Fibroblast of mammary gland (primary cell): ENCODE results near the gene ANKRD24.
"Not testable (repeated sequence)": the region's sequence is repeated elsewhere in the genome, so short reads cannot be mapped to it uniquely, and the experiment has no call there.

Experiments
- DNase-seq: peaks from one replicate; pipeline ENCODE4 v3.0.0-alpha.2; 2010; ENCODE audit warnings: low read depth
- H3K4me3 ChIP-seq: 2 replicates; pipeline ENCODE4 v1.5.1; 2011; ENCODE audit warnings: low read depth, mild to moderate bottlenecking, low read length, moderate library complexity; ENCODE audit not compliant: control insufficient read depth
- TF ChIP-seq, protein P1 (sequence below): conservative IDR thresholded peaks from 2 replicates; pipeline ENCODE4 v1.5.1; 2011; ENCODE audit warnings: low read depth, low read length, inconsistent platforms; ENCODE audit not compliant: control insufficient read depth, insufficient read depth

Gene ANKRD24

DNA sequence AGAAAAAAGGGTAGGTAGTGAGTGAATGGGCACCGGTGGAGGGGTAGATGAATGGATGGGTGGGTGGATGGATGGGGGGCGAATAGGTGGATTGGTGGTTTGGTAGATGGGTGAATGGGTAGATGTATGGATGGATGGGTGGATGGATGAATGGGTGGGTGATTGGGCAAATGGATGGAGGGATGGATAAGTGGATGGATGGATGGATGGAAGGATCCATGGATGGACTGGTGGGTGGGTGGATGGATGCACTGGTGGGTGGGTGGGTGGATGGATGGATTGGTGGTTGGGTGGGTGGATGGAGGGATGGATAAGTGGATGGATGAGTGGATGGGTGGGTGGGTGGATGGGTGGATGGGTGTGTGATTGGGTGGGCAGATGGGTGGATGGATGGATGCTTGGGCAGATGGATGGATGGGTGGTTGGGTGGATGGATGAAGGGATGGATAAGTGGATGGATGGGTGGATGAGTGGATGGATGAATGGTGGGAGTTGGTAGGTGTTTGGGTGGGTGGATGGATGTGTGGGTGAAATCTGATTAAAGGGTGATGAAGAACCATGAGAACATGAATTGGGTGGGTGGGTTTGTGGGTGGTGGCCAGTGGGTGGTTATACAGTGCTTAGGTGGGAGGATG lies 2.3 kb downstream of the ANKRD24 start:
- no peak for DNase-seq
- TF ChIP-seq, protein P1, sequence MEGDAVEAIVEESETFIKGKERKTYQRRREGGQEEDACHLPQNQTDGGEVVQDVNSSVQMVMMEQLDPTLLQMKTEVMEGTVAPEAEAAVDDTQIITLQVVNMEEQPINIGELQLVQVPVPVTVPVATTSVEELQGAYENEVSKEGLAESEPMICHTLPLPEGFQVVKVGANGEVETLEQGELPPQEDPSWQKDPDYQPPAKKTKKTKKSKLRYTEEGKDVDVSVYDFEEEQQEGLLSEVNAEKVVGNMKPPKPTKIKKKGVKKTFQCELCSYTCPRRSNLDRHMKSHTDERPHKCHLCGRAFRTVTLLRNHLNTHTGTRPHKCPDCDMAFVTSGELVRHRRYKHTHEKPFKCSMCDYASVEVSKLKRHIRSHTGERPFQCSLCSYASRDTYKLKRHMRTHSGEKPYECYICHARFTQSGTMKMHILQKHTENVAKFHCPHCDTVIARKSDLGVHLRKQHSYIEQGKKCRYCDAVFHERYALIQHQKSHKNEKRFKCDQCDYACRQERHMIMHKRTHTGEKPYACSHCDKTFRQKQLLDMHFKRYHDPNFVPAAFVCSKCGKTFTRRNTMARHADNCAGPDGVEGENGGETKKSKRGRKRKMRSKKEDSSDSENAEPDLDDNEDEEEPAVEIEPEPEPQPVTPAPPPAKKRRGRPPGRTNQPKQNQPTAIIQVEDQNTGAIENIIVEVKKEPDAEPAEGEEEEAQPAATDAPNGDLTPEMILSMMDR: no peak
- H3K4me3 ChIP-seq: no peak overlapping the region

DNA sequence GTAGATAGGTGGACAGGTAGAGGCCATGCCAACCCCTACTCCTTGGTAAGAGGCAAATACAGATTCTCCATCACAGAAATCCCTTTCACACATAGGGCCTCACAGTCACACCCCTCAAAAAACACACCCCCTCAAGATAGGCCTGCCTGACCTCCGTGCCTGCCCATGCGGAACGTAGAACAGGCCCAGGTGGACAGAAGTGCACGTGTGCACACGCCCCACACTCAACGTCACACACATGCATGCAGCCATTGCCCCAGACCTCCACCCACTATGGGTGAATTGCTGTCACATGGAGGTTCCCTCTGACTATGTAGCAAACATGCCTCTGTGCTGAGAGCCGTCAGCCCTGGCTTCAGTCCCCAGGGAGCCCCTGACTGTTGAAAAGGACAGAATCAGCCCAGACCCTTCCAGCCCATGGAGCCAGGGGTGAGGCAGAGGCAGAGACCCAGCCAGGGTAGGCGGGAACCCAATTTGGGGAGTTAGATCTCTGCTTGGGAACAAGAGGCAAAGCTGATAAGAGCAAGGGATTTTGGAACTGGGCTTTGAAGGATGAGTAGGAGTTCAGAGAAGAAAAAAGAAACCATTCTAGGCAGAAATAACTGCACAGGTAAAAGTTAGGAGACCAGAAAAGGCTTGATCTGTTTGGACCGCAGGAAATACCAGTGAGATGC lies 3.1 kb downstream of the ANKRD24 start:
- TF ChIP-seq, protein P1: no peak
- no peak for DNase-seq
- H3K4me3 ChIP-seq: no peak overlapping the region

DNA sequence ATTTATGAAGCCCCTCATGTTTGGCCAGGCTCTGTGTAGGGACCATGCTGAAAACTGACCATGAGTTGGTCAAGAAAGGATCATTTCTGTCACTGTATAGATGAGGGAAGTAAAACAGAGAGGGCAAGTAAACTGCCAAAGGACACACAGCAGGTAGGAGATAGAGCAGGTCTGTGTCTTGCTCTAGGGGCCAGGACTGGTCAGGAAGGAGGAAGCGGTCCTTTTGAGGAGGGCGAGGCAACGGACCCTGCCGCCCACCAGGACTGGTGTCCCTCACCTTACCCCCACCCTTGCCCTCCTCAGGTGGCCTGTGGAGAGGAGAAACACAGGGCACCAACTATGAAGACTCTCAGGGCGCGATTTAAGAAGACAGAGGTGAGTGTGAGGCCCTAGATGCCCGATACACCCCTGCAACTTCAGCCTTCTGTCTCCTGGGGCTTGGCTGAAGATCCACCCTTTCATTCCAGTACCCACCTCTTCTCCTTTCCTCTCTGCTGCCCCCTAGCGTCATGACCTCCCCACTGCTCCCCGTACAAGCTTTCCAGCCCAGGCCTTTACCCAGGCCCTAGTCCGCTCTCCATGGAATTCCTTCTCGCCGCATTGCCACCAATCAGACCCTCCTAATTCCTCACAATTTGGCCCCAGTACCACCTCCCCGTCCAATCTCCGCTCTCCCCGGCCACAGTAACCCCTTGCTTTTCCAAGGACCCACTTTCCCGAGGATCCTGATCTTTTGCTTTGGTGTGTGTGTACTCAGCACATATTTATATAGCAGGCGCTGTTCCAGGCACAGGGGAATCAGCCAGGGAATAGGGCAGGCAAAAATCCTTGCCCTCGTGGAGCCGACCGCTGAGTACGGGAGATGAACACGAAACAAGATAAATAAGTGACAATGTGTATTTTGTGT lies 3.9 kb downstream of the ANKRD24 start:
- DNase-seq: peak; percentile 69
- TF ChIP-seq, protein P1: peak; percentile 86
- no peak overlapping the region for H3K4me3 ChIP-seq

DNA sequence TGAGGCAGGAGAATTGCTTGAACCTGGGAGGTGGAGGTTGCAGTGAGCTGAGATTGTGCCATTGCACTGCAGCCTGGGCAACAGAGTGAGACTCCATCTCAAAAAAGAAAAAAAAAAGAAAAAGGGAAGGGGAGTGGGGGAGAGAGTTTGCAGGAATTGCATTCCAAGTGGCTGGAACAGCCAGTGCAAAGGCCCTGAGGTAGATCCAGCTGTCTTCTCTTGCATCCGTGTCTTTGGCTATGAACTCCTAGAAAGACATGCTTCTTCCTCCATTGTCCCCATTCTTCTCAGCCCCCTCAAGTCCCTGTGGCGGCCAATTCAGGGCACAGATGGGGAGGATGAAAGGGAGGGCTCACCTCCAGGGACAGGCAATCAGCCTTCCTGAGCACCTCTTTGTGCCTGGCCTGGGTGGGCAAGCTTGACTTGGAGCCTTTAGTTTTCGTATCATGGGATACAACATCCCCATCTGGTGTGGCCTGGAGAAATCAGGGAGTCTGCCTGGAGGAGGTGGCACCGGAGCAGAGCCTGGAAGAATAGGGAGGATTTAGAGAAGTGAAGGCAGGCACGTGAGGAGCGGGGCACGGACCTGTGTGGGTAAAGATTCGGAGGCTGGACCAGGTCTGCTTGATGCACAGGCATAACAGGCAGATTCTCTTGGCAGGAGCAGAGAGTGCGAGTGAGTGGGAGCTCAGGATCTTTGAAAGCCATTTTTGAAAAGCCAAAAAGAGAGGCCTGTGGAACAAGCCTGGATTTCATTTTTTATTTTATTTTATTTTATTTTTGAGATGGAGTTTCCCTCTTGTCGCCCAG lies 5.0 kb downstream of the ANKRD24 start:
- no peak for DNase-seq
- no peak overlapping the region for H3K4me3 ChIP-seq
- TF ChIP-seq, protein P1: no peak

DNA sequence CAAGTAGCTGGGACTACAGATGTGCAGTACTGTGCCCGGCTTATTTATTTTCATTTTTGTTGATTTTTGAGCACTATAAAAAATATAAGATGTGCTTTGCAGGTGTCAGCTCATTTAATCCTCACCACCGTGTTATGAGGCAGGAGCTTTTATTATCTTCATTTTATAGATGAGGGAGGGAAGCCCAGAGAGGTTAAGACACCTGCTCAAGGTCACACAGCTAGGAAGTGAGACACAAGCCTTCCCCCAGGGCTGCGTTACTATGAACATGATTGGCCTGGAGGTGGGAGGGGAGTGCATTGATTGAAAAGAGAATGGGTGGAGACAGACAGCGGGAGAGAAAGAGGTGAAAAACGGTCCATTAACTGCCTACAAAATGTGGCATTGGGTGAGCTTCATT lies 7.2 kb downstream of the ANKRD24 start:
- TF ChIP-seq, protein P1: no peak
- no peak overlapping the region for H3K4me3 ChIP-seq
- DNase-seq: no peak

DNA sequence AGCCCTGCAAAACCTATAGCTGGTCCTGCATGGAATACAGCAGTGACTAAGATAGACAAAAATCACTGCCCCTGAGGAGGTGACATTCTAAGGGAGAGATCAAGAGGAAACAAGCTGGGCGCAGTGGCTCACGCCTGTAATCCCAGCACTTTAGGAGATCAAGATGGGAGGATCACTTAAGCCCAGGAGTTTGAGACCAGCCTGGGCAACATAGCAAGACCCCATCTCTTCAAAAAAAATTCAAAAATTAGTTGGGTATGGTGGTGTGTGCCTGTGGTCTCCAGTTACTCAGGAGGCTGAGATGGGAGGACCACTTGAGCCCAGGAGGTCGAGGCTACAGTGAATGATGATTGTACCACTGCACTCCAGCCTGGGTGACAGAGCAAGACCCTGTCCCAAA lies 10.0 kb downstream of the ANKRD24 start:
- not testable (repeated sequence) for DNase-seq, H3K4me3 ChIP-seq
